GM21717 (cell line): Measurements from ENCODE around the gene RSBN1L.
"Not testable (repeated sequence)": the region's sequence is repeated elsewhere in the genome, so short reads cannot be mapped to it uniquely, and the experiment has no call there.

Experiments
- ATAC-seq: cut with Tn5 transposase; IDR thresholded peaks from one replicate; pipeline ENCODE4 v1.9.1; 2021; ENCODE audit warnings: mild to moderate bottlenecking, moderate library complexity; ENCODE audit not compliant: unreplicated experiment

The RSBN1L gene

GRCh38 chr7:77765906-77766800 is 69.9 kb downstream of the RSBN1L start:
- no peak for ATAC-seq

GRCh38 chr7:77766801-77767605 is 70.7 kb downstream of the RSBN1L start:
- ATAC-seq, result no peak

DNA sequence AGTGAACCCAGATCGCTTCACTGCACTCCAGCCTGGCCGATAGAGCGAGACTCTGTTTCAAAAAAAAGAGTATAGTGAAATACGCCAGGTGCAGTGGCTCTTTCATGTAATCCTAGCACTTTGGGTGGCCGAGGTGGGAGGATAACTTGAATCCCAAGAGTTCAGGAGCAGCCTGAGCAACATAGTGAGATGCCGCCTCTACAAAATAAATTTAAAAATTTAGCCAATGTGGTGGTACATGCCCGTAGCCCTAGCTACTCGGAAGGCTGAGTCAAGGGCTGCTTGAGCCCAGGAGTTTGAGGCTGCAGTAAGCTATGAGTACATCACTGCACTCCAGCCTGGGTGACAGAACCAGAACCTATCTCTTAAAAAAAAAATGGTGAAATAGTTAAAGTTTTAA is 74.1 kb downstream of the RSBN1L start:
- no peak for ATAC-seq

- ATAC-seq, result no peak
Observed at GRCh38 chr7:77771901-77772300, 75.6 kb downstream of the RSBN1L start.

- ATAC-seq, result no peak
Observed at GRCh38 chr7:77778535-77778934, 82.3 kb downstream of the RSBN1L start.

GRCh38 chr7:77782383-77782782 is 86.1 kb downstream of the RSBN1L start:
- ATAC-seq, result no peak

GRCh38 chr7:77783111-77783510 is 86.9 kb downstream of the RSBN1L start:
- ATAC-seq, result no peak

DNA sequence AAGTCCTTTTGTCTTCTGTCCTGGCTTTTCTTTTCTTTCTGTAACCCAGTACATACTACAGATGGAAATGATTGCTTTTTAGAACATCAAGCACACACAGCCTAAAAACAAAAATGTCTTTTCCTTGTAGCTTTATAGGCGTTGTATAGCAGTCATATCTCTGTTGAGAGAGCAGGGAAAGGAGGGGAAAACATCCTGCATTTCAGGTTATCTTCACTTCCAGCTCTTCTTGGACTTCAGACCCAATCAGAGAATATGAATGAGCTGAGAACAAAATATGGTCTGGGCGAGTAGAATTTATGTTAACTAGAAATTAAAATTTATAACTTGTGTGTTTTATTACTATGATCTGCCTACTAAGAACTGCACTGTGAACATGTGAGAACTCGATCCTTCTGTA is 87.3 kb downstream of the RSBN1L start:
- no peak for ATAC-seq

DNA sequence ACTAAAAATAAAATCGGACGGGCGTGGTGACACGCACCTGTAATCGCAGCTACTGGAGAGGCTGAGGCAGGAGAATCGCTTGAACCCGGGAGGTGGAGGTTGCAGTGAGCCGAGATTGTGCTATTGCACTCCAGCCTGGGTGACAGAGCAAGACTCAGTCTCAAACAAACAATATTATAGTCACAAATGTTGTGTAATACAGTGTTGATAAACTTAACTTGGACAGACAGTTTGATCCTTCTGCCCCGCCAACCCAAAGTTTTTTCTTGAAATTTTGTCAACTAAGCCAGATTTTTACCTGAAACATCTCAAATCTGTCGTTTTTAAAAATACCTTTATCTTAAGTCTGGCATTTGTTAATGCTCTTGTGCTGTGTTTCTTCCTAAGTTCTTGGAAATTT is 88.2 kb downstream of the RSBN1L start:
- not testable (repeated sequence) for ATAC-seq

DNA sequence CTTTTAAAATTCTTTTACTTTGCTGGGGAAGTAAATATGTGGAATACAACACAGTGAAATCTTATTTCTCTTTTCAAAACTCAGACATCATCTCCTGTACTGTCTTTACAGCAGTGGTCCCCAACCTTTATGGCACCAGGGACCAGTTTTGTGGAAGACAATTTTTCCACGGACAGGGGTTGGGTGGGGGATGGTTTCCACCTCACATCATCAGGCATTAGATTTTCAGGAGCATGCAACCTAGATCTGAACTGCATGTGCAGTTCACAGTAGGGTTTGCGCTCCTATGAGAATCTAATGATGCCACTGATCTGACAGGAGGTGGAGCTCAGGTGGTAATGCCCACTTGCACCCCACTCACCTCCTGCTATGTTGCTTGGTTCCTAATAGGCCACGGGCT is 89.8 kb downstream of the RSBN1L start:
- no peak for ATAC-seq

- ATAC-seq, result no peak
Observed at GRCh38 chr7:77786741-77787140, 90.5 kb downstream of the RSBN1L start.

- no peak for ATAC-seq
Observed at GRCh38 chr7:77788327-77788902, 92.2 kb downstream of the RSBN1L start.

GRCh38 chr7:77791336-77791735 is 95.1 kb downstream of the RSBN1L start:
- no peak for ATAC-seq

DNA sequence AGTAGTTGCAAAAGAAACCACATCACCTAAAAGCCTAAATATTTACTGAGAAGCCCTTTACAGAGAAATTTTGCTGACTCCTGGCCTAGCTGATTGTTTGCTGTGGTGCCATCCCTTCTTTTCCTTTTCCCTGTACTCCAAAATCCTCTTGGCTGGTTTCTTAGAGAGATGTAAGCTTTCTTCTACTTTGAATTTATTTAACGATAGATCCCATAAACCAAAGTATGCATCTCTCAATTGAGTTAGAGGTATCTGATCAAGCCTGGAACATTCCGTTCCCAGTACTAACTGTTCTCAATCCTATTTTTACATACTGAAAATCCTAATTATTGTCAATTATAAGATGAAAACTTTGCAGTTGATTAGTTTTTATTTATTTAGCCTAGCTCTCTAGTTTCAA is 95.7 kb downstream of the RSBN1L start:
- no peak for ATAC-seq

DNA sequence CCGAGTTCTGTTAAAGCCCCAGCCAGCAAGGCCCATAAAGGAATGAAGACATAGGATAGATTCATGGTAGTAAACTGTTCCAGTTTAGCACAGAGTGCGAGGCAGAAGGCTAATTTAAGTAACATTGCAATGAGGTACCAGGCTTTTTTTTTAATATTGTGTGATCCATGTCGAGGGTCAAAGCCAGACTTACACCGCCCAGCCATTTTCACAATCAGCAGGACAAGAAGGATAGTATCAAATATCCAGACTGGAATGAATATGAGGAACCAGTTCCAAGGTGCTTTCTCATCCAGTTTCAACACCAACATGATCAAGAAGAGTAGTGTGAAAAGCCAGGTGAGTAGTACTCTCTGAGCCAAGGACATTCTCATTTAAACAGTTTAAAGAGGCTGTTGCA is 97.7 kb downstream of the RSBN1L start:
- no peak for ATAC-seq

GRCh38 chr7:77796109-77796508 is 99.8 kb downstream of the RSBN1L start:
- no peak for ATAC-seq

GRCh38 chr7:77796960-77797359 is 100.7 kb downstream of the RSBN1L start:
- no peak for ATAC-seq

DNA sequence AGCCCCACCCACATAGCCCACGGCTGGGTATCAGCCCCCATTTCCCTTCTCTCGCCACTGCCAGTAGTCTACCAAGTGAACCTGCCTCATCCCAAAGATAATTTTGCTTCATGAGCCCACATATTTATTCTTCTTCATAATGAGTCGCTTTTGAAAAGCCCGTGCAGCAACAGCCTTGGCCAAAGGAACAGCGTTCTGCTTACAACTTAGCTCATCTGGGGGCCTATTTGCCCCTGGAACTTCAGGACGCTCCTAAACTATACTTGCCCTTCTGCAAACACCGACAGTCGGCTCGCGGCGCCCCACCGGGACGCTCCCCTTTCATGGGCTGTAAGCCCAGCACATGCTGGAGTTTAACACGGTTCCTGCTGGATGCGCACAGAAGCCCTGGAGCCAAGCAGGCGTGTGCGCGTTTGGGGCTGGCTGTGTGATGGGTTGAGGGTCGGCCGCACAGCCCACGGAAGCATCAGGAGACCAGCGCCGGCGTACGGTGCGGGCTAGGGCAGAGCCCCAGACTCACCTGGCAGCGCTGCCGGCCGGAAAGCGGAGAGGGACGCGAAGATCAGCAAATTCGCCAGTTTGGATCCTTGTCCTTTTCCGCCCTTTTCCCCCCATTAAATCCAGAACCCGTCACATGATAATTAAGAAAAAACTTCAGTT is 101.6 kb downstream of the RSBN1L start:
- peak; percentile 25 for ATAC-seq

DNA sequence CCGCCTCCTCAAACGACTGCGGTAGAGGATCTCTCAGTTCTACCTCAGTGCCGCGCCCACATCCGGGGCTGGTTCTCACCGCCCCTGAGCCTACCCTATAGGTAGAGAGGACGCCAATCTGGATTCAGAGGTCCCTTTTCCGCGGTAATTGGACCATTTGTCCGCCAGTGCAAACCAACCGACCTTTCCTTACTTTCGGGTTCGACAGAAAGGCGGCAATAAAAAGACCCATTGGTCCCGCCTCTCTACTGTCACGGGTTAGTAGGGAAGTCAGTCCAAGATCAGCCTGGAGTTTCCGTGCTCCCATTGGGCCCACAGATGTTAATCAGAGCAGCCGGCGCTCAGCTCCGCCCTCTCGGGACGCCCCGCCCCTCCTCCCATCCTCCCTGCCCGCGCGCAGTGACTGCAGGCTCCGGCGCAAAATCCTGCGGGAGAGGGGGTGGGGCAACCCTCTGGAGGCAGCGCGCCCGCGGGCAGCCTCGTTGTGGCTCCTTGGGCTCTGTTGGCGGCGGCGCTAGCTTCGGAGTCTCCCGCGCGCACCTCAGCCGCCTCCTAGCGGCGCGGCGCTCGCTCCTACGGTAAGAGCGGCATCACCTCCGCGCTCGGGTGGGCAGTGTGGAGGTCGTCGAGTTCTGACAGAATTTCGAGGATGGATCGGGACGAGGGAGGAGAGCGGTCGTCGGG is 102.3 kb downstream of the RSBN1L start, which contains the start of the genes PHTF2 and TMEM60:
Gene PHTF2, plus strand, starts transcription at position 380 of the 684 bp plus-strand sequence.
Gene TMEM60, minus strand, starts transcription at position 41 of the 684 bp plus-strand sequence. CDS start 4,061 bp downstream, outside the sequence.
- ATAC-seq, result peak; percentile 92
